ENCODE data around the gene SLC25A23. TPM values are rescaled to one million over a fixed set of nuclear protein-coding genes. Genes with fewer than 3 reads are reported as not detected.

Gene SLC25A23
- total RNA-seq, 1 donor from 2014 or later: 116 TPM

DNA sequence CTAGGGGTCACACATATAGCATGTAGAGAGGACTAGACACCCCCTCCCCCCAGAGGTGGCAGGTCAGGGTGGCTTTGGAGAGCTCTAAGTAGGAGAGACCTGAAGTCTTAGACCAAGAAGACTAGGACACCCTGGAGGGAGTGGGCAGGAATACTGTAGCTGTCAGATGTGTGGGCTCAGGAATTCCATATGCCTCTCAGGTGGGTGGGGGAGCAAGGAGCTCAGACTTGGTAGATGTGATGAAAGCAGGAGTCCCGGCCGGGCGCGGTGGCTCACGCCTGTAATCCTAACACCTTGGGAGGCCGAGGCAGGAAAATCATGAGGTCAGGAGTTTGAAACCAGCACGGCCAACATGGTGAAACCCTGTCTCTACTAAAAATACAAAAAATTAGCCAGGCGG lies 6.1 kb upstream of the SLC25A23 start:
- intact Hi-C loops (cut with micrococcal nuclease): no loop called here
- H3K9me3 ChIP-seq (replicated peaks): no peaks in the 10 kb centered on the region
- no peak for TF ChIP-seq CTCF (IDR thresholded peaks at IDR 0.05; ENCODE audit: borderline replicate concordance)
- no peaks in the 10 kb centered on the region for H3K36me3 ChIP-seq
- peaks cover 68% of the 10 kb centered on the region for H3K27me3 ChIP-seq (ENCODE audit: low read depth)
- DNase-seq: no peak
- H3K27ac ChIP-seq (replicated peaks): no peak overlapping the region
- no peak overlapping the region for H3K4me3 ChIP-seq
- peaks cover 8% of the 10 kb centered on the region for H3K4me1 ChIP-seq

DNA sequence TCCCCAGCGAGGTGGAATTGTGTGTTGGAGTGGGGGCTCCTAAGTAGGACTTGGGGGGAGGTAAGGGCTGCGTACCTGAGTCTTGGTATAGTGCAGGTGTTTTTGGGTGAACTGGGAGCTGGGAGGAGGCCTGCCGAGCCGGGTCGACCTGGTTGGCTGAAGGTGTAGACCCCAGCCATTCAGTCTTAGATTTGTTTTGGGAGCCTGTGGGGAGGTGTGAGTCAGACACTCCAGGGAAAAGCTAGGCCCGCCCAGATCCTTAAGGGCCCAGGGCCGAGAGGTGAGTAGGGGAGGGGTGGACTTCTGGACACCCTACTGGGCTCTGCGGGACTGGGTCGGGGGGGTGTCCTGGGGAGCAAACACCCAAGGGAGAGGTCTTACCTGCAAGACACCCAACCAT lies 5.4 kb upstream of the SLC25A23 start:
- DNase-seq: no peak
- intact Hi-C loops (cut with micrococcal nuclease): no loop called here
- no peaks in the 10 kb centered on the region for H3K9me3 ChIP-seq (replicated peaks)
- peaks cover 12% of the 10 kb centered on the region for H3K4me1 ChIP-seq
- H3K4me3 ChIP-seq: no peak overlapping the region
- H3K27me3 ChIP-seq (ENCODE audit: low read depth): peaks cover 68% of the 10 kb centered on the region
- no peak for TF ChIP-seq CTCF (IDR thresholded peaks at IDR 0.05; ENCODE audit: borderline replicate concordance)
- H3K36me3 ChIP-seq: no peaks in the 10 kb centered on the region
- H3K27ac ChIP-seq (replicated peaks): no peak overlapping the region

GRCh38 chr19:6464070-6464873 lies 4.7 kb upstream of the SLC25A23 start, which contains the start of gene CRB3:
Gene CRB3, plus strand, starts transcription at chr19:6464271. Its CDS starts 431 bp downstream, at chr19:6464702.
- intact Hi-C loops (cut with micrococcal nuclease): no loop called here
- H3K27me3 ChIP-seq (ENCODE audit: low read depth): peaks cover 68% of the 10 kb centered on the region
- H3K27ac ChIP-seq (replicated peaks): no peak within 1 kb of the TSS
- no peaks in the 10 kb centered on the region for H3K36me3 ChIP-seq
- H3K9me3 ChIP-seq (replicated peaks): no peaks in the 10 kb centered on the region
- DNase-seq: no peak
- TF ChIP-seq CTCF (IDR thresholded peaks at IDR 0.05; ENCODE audit: borderline replicate concordance): no peak
- H3K4me1 ChIP-seq: peaks cover 19% of the 10 kb centered on the region
- H3K4me3 ChIP-seq: no peak within 1 kb of the TSS

- intact Hi-C loops (cut with micrococcal nuclease): no loop called here
- DNase-seq: peak; percentile 97
- Histone ChIP-seq H3K4me1 (peaks cover 35% of the 10 kb centered on the region), H3K27ac (replicated peaks) (peak overlapping the region; percentile 80), H3K9me3 (replicated peaks) (no peaks in the 10 kb centered on the region), H3K36me3 (peaks cover 18% of the 10 kb centered on the region), H3K4me3 (peak overlapping the region; percentile 80), H3K27me3 (ENCODE audit: low read depth) (peaks cover 34% of the 10 kb centered on the region)
- TF ChIP-seq CTCF (IDR thresholded peaks at IDR 0.05; ENCODE audit: borderline replicate concordance): peak; percentile 68
These were observed 700 bp upstream of the SLC25A23 start for GRCh38 chr19:6460099-6460884.

DNA sequence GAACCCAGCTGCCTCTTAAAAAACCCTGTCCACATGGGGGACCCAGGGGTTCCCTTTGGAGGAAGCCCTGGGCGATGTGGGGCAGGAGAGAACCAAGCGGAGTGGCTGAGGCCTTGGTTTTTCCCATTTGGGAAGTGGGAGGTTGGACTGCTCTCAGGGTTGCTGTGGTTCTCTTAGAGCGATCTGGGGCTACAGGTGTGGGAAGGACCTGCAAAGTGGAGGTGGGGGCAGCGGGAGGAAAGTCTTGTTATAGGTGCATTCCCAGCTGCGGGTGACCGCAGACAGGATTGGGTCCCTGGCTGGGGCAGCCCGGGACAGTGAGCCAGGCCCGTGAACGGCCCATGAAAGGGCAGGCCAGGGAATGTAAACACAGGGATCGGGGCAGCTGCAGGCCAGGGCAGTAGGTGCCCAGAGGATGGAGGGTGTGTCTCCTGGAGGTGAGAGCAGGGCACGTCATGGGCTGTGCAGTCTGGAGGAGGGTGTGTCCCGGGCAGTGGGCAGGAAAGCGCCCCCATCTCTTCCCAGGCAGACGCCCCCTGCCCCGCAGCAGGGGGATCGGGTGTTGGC lies 814 bp downstream of the SLC25A23 start:
- DNase-seq: no peak
- no peak for TF ChIP-seq CTCF (IDR thresholded peaks at IDR 0.05; ENCODE audit: borderline replicate concordance)
- Histone ChIP-seq H3K27ac (replicated peaks) (peak overlapping the region; percentile 80), H3K4me1 (peaks cover 29% of the 10 kb centered on the region), H3K4me3 (peak overlapping the region; percentile 80), H3K36me3 (peaks cover 33% of the 10 kb centered on the region), H3K27me3 (ENCODE audit: low read depth) (peaks cover 19% of the 10 kb centered on the region), H3K9me3 (replicated peaks) (peaks cover 12% of the 10 kb centered on the region)
- intact Hi-C loops (cut with micrococcal nuclease): no loop called here

Measured in left ventricle myocardium inferior (tissue), 1 donor.